ENCODE measurements around the gene RRAS2. TPM values are rescaled to one million over a fixed set of nuclear protein-coding genes. Genes with fewer than 3 reads are reported as not detected.

RRAS2 gene
- total RNA-seq, 1 donor from 2014 or later = 24.1 TPM

DNA sequence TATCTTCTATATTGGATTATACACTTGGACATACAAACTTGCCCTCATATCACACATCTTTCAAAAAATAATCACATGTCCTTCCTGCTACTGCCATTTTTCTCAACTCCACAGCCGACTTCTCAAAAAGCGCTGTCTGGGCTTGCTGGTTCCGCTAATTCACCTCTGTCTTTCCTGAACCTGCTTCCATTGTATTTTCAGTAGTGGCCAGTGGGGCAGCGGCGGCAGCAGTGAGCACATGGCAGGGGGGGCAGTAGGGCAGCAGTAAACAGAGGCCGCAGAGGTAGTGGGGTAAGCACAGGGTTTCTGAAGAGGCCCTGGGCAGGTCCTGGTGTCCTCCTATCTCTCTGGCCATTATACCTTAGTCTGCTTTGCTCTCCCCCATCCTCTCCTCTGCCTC lies 126.3 kb downstream of the RRAS2 start:
- ATAC-seq (peak; percentile 63), DNase-seq (ENCODE audit: low spot score) (no peak)

DNA sequence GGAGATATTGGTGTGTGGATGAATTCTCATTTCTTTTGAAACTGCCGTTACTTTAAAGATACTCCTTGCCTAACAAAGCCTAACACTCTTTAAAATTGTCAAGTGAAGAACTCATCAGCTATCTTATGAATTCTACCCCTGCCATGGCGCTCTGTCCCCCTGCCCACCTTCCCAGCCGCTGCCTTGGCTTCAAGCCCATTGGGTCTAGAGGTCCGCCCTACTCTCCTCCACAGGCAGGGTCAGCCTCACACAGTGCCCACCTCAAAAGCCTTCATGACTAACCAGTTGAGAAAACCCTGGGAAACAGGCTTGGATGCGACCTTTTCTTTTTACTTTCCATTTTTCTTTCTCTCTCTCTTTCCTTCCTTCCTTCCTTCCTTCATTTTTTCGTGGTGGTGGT lies 128.6 kb downstream of the RRAS2 start:
- DNase-seq (ENCODE audit: low spot score) (no peak), ATAC-seq (no peak)

DNA sequence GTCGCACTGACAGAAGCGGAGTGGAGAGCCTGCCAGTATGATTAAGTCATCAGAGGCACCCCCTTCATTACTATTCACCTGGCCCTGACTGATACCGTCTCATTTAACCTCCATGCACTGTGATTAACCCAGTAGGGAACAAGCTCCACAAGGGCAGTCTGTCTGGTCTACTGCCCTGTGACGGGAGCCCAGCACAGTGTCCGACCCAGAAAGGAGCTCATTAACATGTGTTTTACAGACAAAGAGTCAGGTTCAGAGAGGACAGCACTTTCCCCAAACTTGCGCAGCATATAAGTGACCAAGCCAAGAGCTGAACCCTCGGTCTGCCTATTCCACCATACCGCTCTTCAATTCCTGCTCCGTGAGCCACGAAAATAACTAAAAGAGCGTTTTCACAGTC lies 129.5 kb downstream of the RRAS2 start:
- ATAC-seq (no peak), DNase-seq (ENCODE audit: low spot score) (no peak)

DNA sequence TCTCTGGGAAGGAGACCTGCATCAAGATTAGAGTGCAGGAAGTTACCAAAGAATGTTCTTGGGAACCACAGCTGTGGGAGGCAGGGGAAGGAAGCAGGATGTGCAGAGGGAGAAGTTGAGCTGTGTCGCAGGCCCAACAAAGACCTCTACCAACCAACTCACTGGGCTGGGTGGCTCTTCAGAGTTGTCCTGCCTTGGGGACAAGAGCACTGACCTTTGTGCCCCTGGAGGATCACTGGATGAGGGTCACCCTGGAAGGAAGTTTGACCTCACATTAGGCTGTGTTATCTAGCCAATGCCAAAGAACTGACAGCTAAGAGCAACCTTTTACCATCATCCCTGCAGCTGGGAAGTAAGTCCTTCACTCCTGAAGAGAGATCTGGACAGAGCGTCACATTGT lies 130.6 kb downstream of the RRAS2 start:
- DNase-seq (ENCODE audit: low spot score) (no peak), ATAC-seq (no peak)

Other genes starting within 250 kb of the RRAS2 start
- 40.8 TPM for gene COPB1, start 140.6 kb upstream of the RRAS2 start, total RNA-seq
- 63.9 TPM for gene PSMA1, start 161.2 kb upstream of the RRAS2 start, total RNA-seq

All from left lobe of liver (tissue), 2 donors.